SU-DHL-6 (cell line): ENCODE data around the gene HTR4.
"Not testable (repeated sequence)": the region's sequence is repeated elsewhere in the genome, so short reads cannot be mapped to it uniquely, and the experiment has no call there.

ENCODE experiments used
- H2AFZ ChIP-seq: fragments of 200-600 bp; sonication (generic); 2 replicates; pipeline ENCODE4 v1.6.1; 2014; ENCODE audit warnings: low read depth, mild to moderate bottlenecking, moderate library complexity, mixed read lengths, antibody characterized with exemption, low read length; ENCODE audit not compliant: severe bottlenecking
- H3F3A ChIP-seq: fragments of 200-600 bp; shearing (Covaris generic); 2 replicates; pipeline ENCODE4 v1.6.0; 2016; ENCODE audit warnings: antibody characterized with exemption, mild to moderate bottlenecking; ENCODE audit not compliant: insufficient read depth
- H3K27ac ChIP-seq: fragments of 200-600 bp; sonication (generic); 2 replicates; pipeline ENCODE4 v1.5.1; 2016; ENCODE audit warnings: low read depth, mild to moderate bottlenecking, low read length, moderate library complexity, mixed read lengths
- H3K27me3 ChIP-seq: fragments of 200-600 bp; sonication (generic), shearing (Covaris generic); 2 replicates; pipeline ENCODE4 v1.6.0; 2014; ENCODE audit warnings: mild to moderate bottlenecking, low read length
- H3K36me3 ChIP-seq: fragments of 200-600 bp; sonication (generic); 2 replicates; pipeline ENCODE4 v1.6.1; 2014; ENCODE audit warnings: mild to moderate bottlenecking, low read length, mixed read lengths
- H3K4me2 ChIP-seq: fragments of 300-600, 200-600 bp; shearing (Covaris generic), sonication (generic); 2 replicates; pipeline ENCODE4 v1.6.0; 2014; ENCODE audit warnings: low read length, low read depth, mild to moderate bottlenecking; ENCODE audit not compliant: poor library complexity, severe bottlenecking
- H3K4me3 ChIP-seq: fragments of 200-600 bp; sonication (generic); 2 replicates; pipeline ENCODE4 v1.5.1; 2014; ENCODE audit warnings: antibody characterized with exemption, low read length, mild to moderate bottlenecking, mixed read lengths; ENCODE audit not compliant: insufficient read depth, poor library complexity, severe bottlenecking
- H3K79me2 ChIP-seq: fragments of 200-600 bp; sonication (generic); 2 replicates; pipeline ENCODE4 v1.6.1; 2014; ENCODE audit warnings: mild to moderate bottlenecking, low read length, moderate library complexity; ENCODE audit not compliant: insufficient read depth
- H3K9ac ChIP-seq: fragments of 200-600 bp; sonication (generic); 2 replicates; pipeline ENCODE4 v1.7.0; 2014; ENCODE audit warnings: mild to moderate bottlenecking, low read length
- H3K9me2 ChIP-seq: fragments of 200-600 bp; sonication (generic); replicated peaks from 2 replicates; pipeline ENCODE4 v1.6.1; 2014; ENCODE audit warnings: low read length; ENCODE audit not compliant: insufficient read depth
- H3K9me3 ChIP-seq: fragments of 200-600 bp; sonication (generic); 2 replicates; pipeline ENCODE4 v1.6.1; 2014; ENCODE audit warnings: low read length, mixed read lengths; ENCODE audit not compliant: insufficient read depth
- H4K20me1 ChIP-seq: fragments of 200-600 bp; sonication (generic); 2 replicates; pipeline ENCODE4 v1.6.1; 2014; ENCODE audit warnings: low read depth, mild to moderate bottlenecking, antibody characterized with exemption, low read length, moderate library complexity, mixed read lengths
- CTCF ChIP-seq: fragments of 200-600 bp; sonication (generic); IDR thresholded peaks from one replicate; pipeline ENCODE4 v1.5.1; 2017; ENCODE audit warnings: antibody characterized with exemption, mild to moderate bottlenecking, low read length, moderate library complexity; ENCODE audit not compliant: insufficient read depth, poor library complexity, severe bottlenecking
- EZH2phosphoT487 ChIP-seq: fragments of 200-600 bp; sonication (generic), shearing (Covaris generic); conservative IDR thresholded peaks from 2 replicates; pipeline ENCODE4 v1.6.1; 2018; ENCODE audit warnings: mild to moderate bottlenecking, antibody characterized with exemption, low read length, moderate library complexity, mixed read lengths

Gene HTR4

GRCh38 chr5:148535190-148535589 lies 119.1 kb downstream of the HTR4 start:
- Histone ChIP-seq H3K36me3 (no peaks in the 10 kb centered on the region), H2AFZ (no peak overlapping the region), H3K9me2 (no peaks in the 10 kb centered on the region), H3K79me2 (no peaks in the 10 kb centered on the region), H3K4me3 (no peak overlapping the region), H3K27me3 (no peaks in the 10 kb centered on the region), H3F3A (no peaks in the 10 kb centered on the region), H4K20me1 (no peaks in the 10 kb centered on the region), H3K4me2 (no peak overlapping the region), H3K9me3 (no peaks in the 10 kb centered on the region), H3K27ac (no peak overlapping the region), H3K9ac (no peak overlapping the region)
- TF ChIP-seq EZH2phosphoT487 (no peak), CTCF (no peak)

GRCh38 chr5:148532969-148533670 lies 121.2 kb downstream of the HTR4 start:
- H4K20me1 ChIP-seq = no peaks in the 10 kb centered on the region
- no peak for TF ChIP-seq CTCF
- no peak for TF ChIP-seq EZH2phosphoT487
- H3K36me3 ChIP-seq = no peaks in the 10 kb centered on the region
- H3K4me3 ChIP-seq = no peak overlapping the region
- no peaks in the 10 kb centered on the region for H3K79me2 ChIP-seq
- H3K27me3 ChIP-seq = no peaks in the 10 kb centered on the region
- H3K27ac ChIP-seq = no peak overlapping the region
- no peaks in the 10 kb centered on the region for H3F3A ChIP-seq
- no peak overlapping the region for H2AFZ ChIP-seq
- H3K9me3 ChIP-seq = no peaks in the 10 kb centered on the region
- no peaks in the 10 kb centered on the region for H3K9me2 ChIP-seq
- H3K9ac ChIP-seq = no peak overlapping the region
- no peak overlapping the region for H3K4me2 ChIP-seq

GRCh38 chr5:148529450-148529849 lies 124.9 kb downstream of the HTR4 start:
- not testable (repeated sequence) for H3K9me2 ChIP-seq, H3K36me3 ChIP-seq, H3K27me3 ChIP-seq, H3K9ac ChIP-seq, H3K4me3 ChIP-seq, H3K9me3 ChIP-seq, H3K79me2 ChIP-seq, H3K4me2 ChIP-seq, H4K20me1 ChIP-seq, H2AFZ ChIP-seq, H3K27ac ChIP-seq, H3F3A ChIP-seq

GRCh38 chr5:148524721-148525120 lies 129.6 kb downstream of the HTR4 start:
- no peaks in the 10 kb centered on the region for H3K27me3 ChIP-seq
- H3K27ac ChIP-seq = no peak overlapping the region
- H3K36me3 ChIP-seq = no peaks in the 10 kb centered on the region
- no peaks in the 10 kb centered on the region for H3F3A ChIP-seq
- H3K4me2 ChIP-seq = no peak overlapping the region
- H2AFZ ChIP-seq = no peak overlapping the region
- TF ChIP-seq CTCF (no peak), EZH2phosphoT487 (no peak)
- H4K20me1 ChIP-seq = no peaks in the 10 kb centered on the region
- H3K9ac ChIP-seq = no peak overlapping the region
- no peaks in the 10 kb centered on the region for H3K9me2 ChIP-seq
- no peak overlapping the region for H3K4me3 ChIP-seq
- H3K9me3 ChIP-seq = no peaks in the 10 kb centered on the region
- H3K79me2 ChIP-seq = no peaks in the 10 kb centered on the region
